HL-60 (cell line): ENCODE data around the gene ZNF583.

Experiments used
- CTCF ChIP-seq: IDR thresholded peaks from one replicate; pipeline ENCODE4 v1.5.1; 2011; ENCODE audit warnings: low read length, control low read depth, inconsistent platforms; ENCODE audit not compliant: insufficient read depth
- REST ChIP-seq: IDR thresholded peaks from 2 replicates; pipeline ENCODE4 v1.6.1; 2012; ENCODE audit warnings: low read depth; ENCODE audit not compliant: insufficient replicate concordance
- SPI1 ChIP-seq: IDR thresholded peaks from 2 replicates; pipeline ENCODE4 v1.6.1; 2012; ENCODE audit warnings: low read depth, mild to moderate bottlenecking, borderline replicate concordance

DNA sequence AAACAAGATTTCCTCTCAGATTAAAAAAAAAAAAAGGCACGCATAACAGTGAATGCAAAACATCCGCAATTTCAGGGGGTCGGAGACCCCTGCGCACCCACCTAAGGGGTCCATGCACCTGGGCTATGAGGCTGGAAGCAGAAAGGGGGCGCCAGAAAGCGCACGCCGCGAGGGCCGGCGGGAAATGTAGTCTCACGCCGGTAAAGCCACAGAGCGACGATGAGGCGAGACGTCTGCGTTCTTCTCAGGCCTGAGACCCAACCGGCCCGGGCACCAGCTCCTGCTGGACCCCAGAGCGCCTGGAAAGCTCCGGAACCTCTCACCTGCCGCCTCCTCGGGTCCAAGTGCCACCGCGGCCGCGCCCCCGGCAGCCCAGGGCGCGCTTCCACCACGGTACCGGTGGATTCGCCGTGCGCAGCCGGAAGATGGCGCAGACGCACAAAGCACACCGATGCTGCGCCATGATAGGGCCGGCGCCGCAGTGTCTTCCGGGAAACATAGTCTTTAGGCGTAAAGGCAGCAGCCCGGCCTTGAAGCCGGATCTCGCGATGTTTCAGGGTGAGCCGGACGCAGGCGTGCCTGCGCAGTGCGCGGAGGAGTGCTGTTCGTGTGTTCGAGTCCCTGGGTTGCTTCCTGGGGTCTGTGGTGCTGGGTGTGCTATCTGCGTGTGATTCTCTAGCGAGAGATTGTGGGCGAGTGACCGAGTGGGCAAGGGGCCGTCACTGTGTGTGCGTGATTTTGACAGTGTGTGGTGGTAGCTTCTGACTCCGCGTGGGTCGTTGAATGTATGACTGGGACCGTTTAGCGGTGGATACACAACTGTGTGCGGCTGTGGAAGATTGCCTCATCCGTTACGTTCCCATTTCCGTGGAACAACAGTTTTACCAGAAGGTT, 10.8 kb upstream of the ZNF583 start, which contains the start of gene ZNF582:
- TF ChIP-seq REST, result no peak
- TF ChIP-seq CTCF, result peak; percentile 36
- TF ChIP-seq SPI1, result no peak
